HEK293 (cell line): ENCODE data around the gene CNEP1R1.

Source experiments
- ATF2 ChIP-seq: fragments of 450-650 bp; formaldehyde crosslinking; IDR thresholded peaks from 2 replicates; pipeline ENCODE4 v1.5.1; 2016; ENCODE audit warnings: missing biosample characterization, missing genetic modification characterization, low read depth
- CTCF ChIP-seq: fragments of 450-650 bp; formaldehyde crosslinking; IDR thresholded peaks from 2 replicates; pipeline ENCODE4 v1.5.1; 2016; ENCODE audit warnings: missing biosample characterization, missing genetic modification characterization
- KLF16 ChIP-seq: fragments of 450-650 bp; formaldehyde crosslinking; IDR thresholded peaks from 2 replicates; pipeline ENCODE4 v1.5.1; 2017; ENCODE audit warnings: missing biosample characterization, missing genetic modification characterization
- REST ChIP-seq: fragments of 450-650 bp; formaldehyde crosslinking; IDR thresholded peaks from 2 replicates; pipeline ENCODE4 v1.5.1; 2016; ENCODE audit warnings: missing biosample characterization, missing genetic modification characterization
- ZFP69B ChIP-seq: fragments of 450-650 bp; formaldehyde crosslinking; IDR thresholded peaks from 2 replicates; pipeline ENCODE4 v1.5.1; 2016; ENCODE audit warnings: missing biosample characterization, missing genetic modification characterization
- ZNF132 ChIP-seq: fragments of 450-650 bp; formaldehyde crosslinking; IDR thresholded peaks from 2 replicates; pipeline ENCODE4 v1.5.1; 2017; ENCODE audit warnings: missing biosample characterization, missing genetic modification characterization, borderline replicate concordance
- ZNF148 ChIP-seq: fragments of 450-650 bp; formaldehyde crosslinking; IDR thresholded peaks from 2 replicates; pipeline ENCODE4 v1.5.0; 2017; ENCODE audit warnings: missing biosample characterization, missing genetic modification characterization, borderline replicate concordance

GRCh38 chr16:50023641-50024040 lies 1.4 kb upstream of the CNEP1R1 start:
- TF ChIP-seq ZFP69B (no peak), CTCF (tag by site-specific recombination) (no peak), ATF2 (tag by site-specific recombination) (no peak), ZNF132 (tag by site-specific recombination) (no peak), KLF16 (tag by site-specific recombination) (no peak), ZNF148 (tag by site-specific recombination) (no peak), REST (tag by site-specific recombination) (no peak)
